GM19463 (cell line): Measurements from ENCODE around the gene SEMA4B.
"Not testable (repeated sequence)": the region's sequence is repeated elsewhere in the genome, so short reads cannot be mapped to it uniquely, and the experiment has no call there.

Experiments used
- ATAC-seq: cut with Tn5 transposase; IDR thresholded peaks from one replicate; pipeline ENCODE4 v1.9.1; 2021; ENCODE audit warnings: mild to moderate bottlenecking, moderate library complexity; ENCODE audit not compliant: unreplicated experiment

The SEMA4B gene

GRCh38 chr15:90181776-90182175 lies 19.4 kb upstream of the SEMA4B start:
- no peak for ATAC-seq

GRCh38 chr15:90184119-90184785 lies 16.9 kb upstream of the SEMA4B start:
- ATAC-seq = peak; percentile 32

GRCh38 chr15:90184786-90185704 lies 16.1 kb upstream of the SEMA4B start:
- ATAC-seq = peak; percentile 82

- no peak for ATAC-seq
Observed at GRCh38 chr15:90187257-90187868, 13.8 kb upstream of the SEMA4B start.

GRCh38 chr15:90188065-90188464 lies 13.1 kb upstream of the SEMA4B start:
- ATAC-seq = not testable (repeated sequence)

GRCh38 chr15:90188914-90189748 lies 12.0 kb upstream of the SEMA4B start:
- no peak for ATAC-seq

- ATAC-seq = no peak
Observed at GRCh38 chr15:90189781-90190467, 11.2 kb upstream of the SEMA4B start.

- ATAC-seq = peak; percentile 38
Observed at GRCh38 chr15:90190606-90191343, 10.4 kb upstream of the SEMA4B start.

GRCh38 chr15:90191344-90191687 lies 9.8 kb upstream of the SEMA4B start:
- ATAC-seq = peak; percentile 10

GRCh38 chr15:90191794-90192509 lies 9.2 kb upstream of the SEMA4B start:
- ATAC-seq = peak; percentile 68

GRCh38 chr15:90192961-90193786 lies 8.0 kb upstream of the SEMA4B start:
- ATAC-seq = no peak

- no peak for ATAC-seq
Observed at GRCh38 chr15:90194655-90195054, 6.5 kb upstream of the SEMA4B start.

GRCh38 chr15:90200534-90201129 lies 498 bp upstream of the SEMA4B start:
- peak; percentile 1 for ATAC-seq

GRCh38 chr15:90201944-90202375 lies 830 bp downstream of the SEMA4B start:
- no peak for ATAC-seq

GRCh38 chr15:90202929-90203328 lies 1.8 kb downstream of the SEMA4B start:
- ATAC-seq = no peak

GRCh38 chr15:90203473-90203872 lies 2.3 kb downstream of the SEMA4B start:
- ATAC-seq = no peak

- ATAC-seq = no peak
Observed at GRCh38 chr15:90203922-90204321, 2.8 kb downstream of the SEMA4B start.
